ENCODE data around the gene POU4F1.

DNA sequence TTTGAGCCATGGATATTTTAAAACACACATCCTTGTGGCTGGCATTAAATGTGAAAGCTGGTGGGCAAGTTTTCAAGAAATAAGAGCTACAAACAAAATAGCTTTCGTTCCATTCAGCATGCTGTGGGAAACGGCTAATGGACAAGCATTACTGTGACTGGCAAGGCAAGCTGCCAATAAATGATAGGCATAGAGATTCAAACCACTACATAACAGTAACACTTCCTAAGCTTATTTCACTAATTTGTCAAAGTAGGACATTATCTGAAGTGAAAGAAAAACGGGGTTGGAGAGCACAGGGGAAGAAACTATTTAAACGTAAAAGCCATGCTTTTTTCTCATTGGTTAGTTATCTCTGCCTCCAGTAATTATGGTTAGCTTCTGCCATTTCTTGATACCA, 29.6 kb upstream of the POU4F1 start:
- TF ChIP-seq, protein P1, sequence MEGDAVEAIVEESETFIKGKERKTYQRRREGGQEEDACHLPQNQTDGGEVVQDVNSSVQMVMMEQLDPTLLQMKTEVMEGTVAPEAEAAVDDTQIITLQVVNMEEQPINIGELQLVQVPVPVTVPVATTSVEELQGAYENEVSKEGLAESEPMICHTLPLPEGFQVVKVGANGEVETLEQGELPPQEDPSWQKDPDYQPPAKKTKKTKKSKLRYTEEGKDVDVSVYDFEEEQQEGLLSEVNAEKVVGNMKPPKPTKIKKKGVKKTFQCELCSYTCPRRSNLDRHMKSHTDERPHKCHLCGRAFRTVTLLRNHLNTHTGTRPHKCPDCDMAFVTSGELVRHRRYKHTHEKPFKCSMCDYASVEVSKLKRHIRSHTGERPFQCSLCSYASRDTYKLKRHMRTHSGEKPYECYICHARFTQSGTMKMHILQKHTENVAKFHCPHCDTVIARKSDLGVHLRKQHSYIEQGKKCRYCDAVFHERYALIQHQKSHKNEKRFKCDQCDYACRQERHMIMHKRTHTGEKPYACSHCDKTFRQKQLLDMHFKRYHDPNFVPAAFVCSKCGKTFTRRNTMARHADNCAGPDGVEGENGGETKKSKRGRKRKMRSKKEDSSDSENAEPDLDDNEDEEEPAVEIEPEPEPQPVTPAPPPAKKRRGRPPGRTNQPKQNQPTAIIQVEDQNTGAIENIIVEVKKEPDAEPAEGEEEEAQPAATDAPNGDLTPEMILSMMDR (IDR thresholded peaks at IDR 0.05), result no peak
- no peak for TF ChIP-seq POLR2A (IDR thresholded peaks at IDR 0.05)

All from Peyer's patch (tissue), 4 donors.